H9 (cell line): ENCODE results near the gene MYMK. TPM values are rescaled to one million over a fixed set of nuclear protein-coding genes. Genes with fewer than 3 reads are reported as not detected.

Experiments used
- DNase-seq: peaks from one replicate; pipeline ENCODE4 v3.0.0-alpha.2; 2017
- H2AFZ ChIP-seq: one replicate; pipeline ENCODE4 v1.6.1; 2013; ENCODE audit warnings: mild to moderate bottlenecking, low read length, control low read depth, moderate library complexity
- H2AK5ac ChIP-seq: 2 replicates; pipeline ENCODE4 v1.6.1; 2013; ENCODE audit warnings: low read length, control low read depth, mixed read lengths; ENCODE audit not compliant: insufficient read length
- H2BK120ac ChIP-seq: one replicate; pipeline ENCODE4 v1.6.1; 2013; ENCODE audit warnings: low read depth, mild to moderate bottlenecking, low read length, control low read depth, inconsistent platforms; ENCODE audit not compliant: poor library complexity, severe bottlenecking
- H2BK12ac ChIP-seq: 2 replicates; pipeline ENCODE4 v1.6.1; 2013; ENCODE audit warnings: low read length, control low read depth, mixed read lengths, low read depth; ENCODE audit not compliant: insufficient read length
- H2BK15ac ChIP-seq: 2 replicates; pipeline ENCODE4 v1.6.1; 2013; ENCODE audit warnings: low read depth, low read length, control low read depth
- H2BK20ac ChIP-seq: one replicate; pipeline ENCODE4 v1.6.1; 2013; ENCODE audit warnings: low read depth, mild to moderate bottlenecking, low read length, control low read depth, inconsistent platforms; ENCODE audit not compliant: poor library complexity, severe bottlenecking
- H2BK5ac ChIP-seq: 2 replicates; pipeline ENCODE4 v1.6.1; 2013; ENCODE audit warnings: low read length, control low read depth, mixed read lengths; ENCODE audit not compliant: insufficient read length
- H3K14ac ChIP-seq: 2 replicates; pipeline ENCODE4 v1.6.1; 2013; ENCODE audit warnings: low read length, control low read depth; ENCODE audit not compliant: insufficient read depth
- H3K18ac ChIP-seq: 2 replicates; pipeline ENCODE4 v1.6.1; 2013; ENCODE audit warnings: low read depth, mild to moderate bottlenecking, mixed read lengths, low read length, control low read depth; ENCODE audit not compliant: insufficient read length
- H3K23ac ChIP-seq: 2 replicates; pipeline ENCODE4 v1.6.1; 2013; ENCODE audit warnings: low read length, control low read depth, mixed read lengths, low read depth; ENCODE audit not compliant: insufficient read length
- H3K23me2 ChIP-seq: 2 replicates; pipeline ENCODE4 v1.6.1; 2013; ENCODE audit warnings: low read depth, mild to moderate bottlenecking, mixed read lengths, low read length, control low read depth; ENCODE audit not compliant: insufficient read length, poor library complexity, severe bottlenecking
- H3K27ac ChIP-seq: 2 replicates; pipeline ENCODE4 v1.5.1; 2013; ENCODE audit warnings: low read length, control low read depth, mixed read lengths, low read depth; ENCODE audit not compliant: insufficient read length
- H3K27me3 ChIP-seq: 2 replicates; pipeline ENCODE4 v1.6.1; 2013; ENCODE audit warnings: low read length, control low read depth, inconsistent platforms; ENCODE audit not compliant: insufficient read depth
- H3K4ac ChIP-seq: 2 replicates; pipeline ENCODE4 v1.6.1; 2013; ENCODE audit warnings: low read depth, mild to moderate bottlenecking, control low read depth, inconsistent platforms, low read length, moderate library complexity
- H3K4me1 ChIP-seq: 2 replicates; pipeline ENCODE4 v1.6.1; 2013; ENCODE audit warnings: low read length, control low read depth, inconsistent platforms; ENCODE audit not compliant: insufficient read depth
- H3K4me2 ChIP-seq: 2 replicates; pipeline ENCODE4 v1.6.1; 2013; ENCODE audit warnings: low read length, control low read depth, mixed read lengths; ENCODE audit not compliant: insufficient read length, insufficient read depth
- H3K56ac ChIP-seq: 2 replicates; pipeline ENCODE4 v1.6.1; 2013; ENCODE audit warnings: low read depth, mild to moderate bottlenecking, mixed read lengths, low read length, control low read depth; ENCODE audit not compliant: insufficient read length
- H3K79me1 ChIP-seq: 2 replicates; pipeline ENCODE4 v1.6.1; 2013; ENCODE audit warnings: low read depth, mild to moderate bottlenecking, moderate library complexity, low read length, control low read depth, inconsistent platforms; ENCODE audit not compliant: insufficient read depth, poor library complexity, severe bottlenecking
- H3K79me2 ChIP-seq: 2 replicates; pipeline ENCODE4 v1.6.1; 2013; ENCODE audit warnings: low read length, control low read depth, inconsistent platforms; ENCODE audit not compliant: insufficient read depth
- H3K9ac ChIP-seq: 2 replicates; pipeline ENCODE4 v1.6.1; 2013; ENCODE audit warnings: low read length, control low read depth, mixed read lengths; ENCODE audit not compliant: insufficient read length; ENCODE audit errors: extremely low read depth
- H3K9me3 ChIP-seq: one replicate; pipeline ENCODE4 v1.6.1; 2013; ENCODE audit warnings: low read depth, low read length, inconsistent platforms; ENCODE audit not compliant: control insufficient read depth
- H3T11ph ChIP-seq: one replicate; pipeline ENCODE4 v1.6.1; 2013; ENCODE audit warnings: mild to moderate bottlenecking, low read length, control low read depth, inconsistent platforms
- H4K20me1 ChIP-seq: one replicate; pipeline ENCODE4 v1.6.1; 2013; ENCODE audit not compliant: control insufficient read depth, insufficient read length, insufficient read depth
- H4K5ac ChIP-seq: 2 replicates; pipeline ENCODE4 v1.6.1; 2013; ENCODE audit warnings: low read depth, mild to moderate bottlenecking, mixed read lengths, low read length, control low read depth; ENCODE audit not compliant: insufficient read length
- H4K8ac ChIP-seq: replicated peaks from 2 replicates; pipeline ENCODE4 v1.6.1; 2013; ENCODE audit warnings: low read length, control low read depth, mixed read lengths, low read depth; ENCODE audit not compliant: insufficient read length
- H4K91ac ChIP-seq: 2 replicates; pipeline ENCODE4 v1.6.1; 2013; ENCODE audit warnings: low read depth, mild to moderate bottlenecking, moderate library complexity, mixed read lengths, low read length, control low read depth; ENCODE audit not compliant: insufficient read length
- H3K27ac Mint-ChIP-seq, 3 experiments: 2 replicates in 2 of 3; 3 replicates in 1 of 3; pipeline ENCODE4 v1.8.0; 2020 to 2021; ENCODE audit warnings: mixed read lengths in 3 of 3, mild to moderate bottlenecking in 1 of 3, moderate library complexity in 1 of 3
- H3K27me3 Mint-ChIP-seq: 2 replicates; pipeline ENCODE4 v1.8.0; 2021; ENCODE audit warnings: low read depth, mild to moderate bottlenecking, moderate library complexity, mixed read lengths
- H3K36me3 Mint-ChIP-seq, 3 experiments: 2 replicates in 2 of 3; 3 replicates in 1 of 3; pipeline ENCODE4 v1.8.0; 2020 to 2021; ENCODE audit warnings: low read depth in 3 of 3, mixed read lengths in 3 of 3; ENCODE audit not compliant: insufficient read depth in 1 of 3
- H3K4me1 Mint-ChIP-seq, 2 experiments: 2 replicates each; pipeline ENCODE4 v1.8.0; 2020; ENCODE audit warnings: mixed read lengths in 2 of 2
- H3K4me3 Mint-ChIP-seq, 2 experiments: 2 replicates in 1 of 2; 3 replicates in 1 of 2; pipeline ENCODE4 v1.8.0; 2020 to 2021; ENCODE audit warnings: mild to moderate bottlenecking in 2 of 2, mixed read lengths in 2 of 2, moderate library complexity in 1 of 2
- H3K9me3 Mint-ChIP-seq, 2 experiments: 2 replicates in 1 of 2; 3 replicates in 1 of 2; pipeline ENCODE4 v1.8.0; 2020; ENCODE audit warnings: mild to moderate bottlenecking in 2 of 2, mixed read lengths in 2 of 2, moderate library complexity in 1 of 2
- WGBS: extraction: QIAGEN DNeasy Blood & Tissue Kit; methylation state at CpG from one replicate; pipeline ENCODE4 v1.1.7; 2013; ENCODE audit warnings: missing lambda C conversion rate, low lambda C conversion rate, mixed read lengths; ENCODE audit not compliant: insufficient read length; ENCODE audit errors: extremely low coverage; 5-methylcytosine and 5-hydroxymethylcytosine counted together
- total RNA-seq: library from RNA; stranded (reverse); gene quantifications from 2 replicates; pipeline ENCODE4 v1.2.1, GENCODE V29; 2021
- TF ChIP-seq, protein P1 (sequence below): fragments of 200-600 bp; sonication (generic); conservative IDR thresholded peaks from 3 replicates; pipeline ENCODE4 v1.8.0; 2021; ENCODE audit warnings: antibody characterized with exemption, mild to moderate bottlenecking

Gene MYMK
- total RNA-seq, 1 experiment from 2014 or later, result not detected

DNA sequence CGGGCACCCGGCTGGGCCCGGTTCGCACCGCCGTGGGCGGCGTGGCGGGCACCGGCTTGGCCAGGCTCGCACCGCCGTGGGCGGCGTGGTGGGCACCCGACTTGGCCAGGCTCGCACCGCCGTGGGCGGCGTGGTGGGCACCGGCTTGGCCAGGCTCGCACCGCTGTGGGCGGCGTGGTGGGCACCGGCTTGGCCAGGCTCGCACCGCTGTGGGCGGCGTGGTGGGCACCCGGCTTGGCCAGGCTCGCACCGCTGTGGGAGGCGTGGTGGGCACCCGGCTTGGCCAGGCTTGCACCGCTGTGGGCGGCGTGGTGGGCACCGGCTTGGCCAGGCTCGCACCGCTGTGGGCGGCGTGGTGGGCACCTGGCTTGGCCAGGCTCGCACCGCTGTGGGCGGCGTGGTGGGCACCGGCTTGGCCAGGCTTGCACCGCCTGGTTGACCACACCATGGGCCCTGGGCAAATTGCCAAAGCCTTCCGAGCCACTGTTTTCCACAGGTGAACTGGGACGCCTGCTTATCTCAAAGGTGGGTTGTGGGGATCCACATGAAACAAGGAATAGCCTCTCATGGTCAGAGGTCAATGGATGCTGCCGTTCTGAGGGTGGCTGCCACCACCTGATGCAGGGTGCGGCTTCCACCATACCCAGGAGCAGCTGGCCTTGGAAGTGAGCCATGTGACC lies 38.0 kb upstream of the MYMK start:
- Histone ChIP-seq H3T11ph (no peak overlapping the region), H3K79me1 (no peaks in the 10 kb centered on the region), H2AK5ac (no peak overlapping the region), H3K4me1 (peaks cover 2% of the 10 kb centered on the region; the same call in 1 of the 2 replicates), H4K20me1 (no peaks in the 10 kb centered on the region), H2BK120ac (no peak overlapping the region), H2BK20ac (no peak overlapping the region), H3K18ac (no peak overlapping the region), H3K27ac (no peak overlapping the region), H3K23me2 (no peaks in the 10 kb centered on the region), H2AFZ (no peak overlapping the region), H3K4me2 (no peak overlapping the region), H3K9me3 (no peaks in the 10 kb centered on the region), H3K14ac (no peak overlapping the region), H3K79me2 (no peaks in the 10 kb centered on the region), H3K56ac (no peak overlapping the region), H3K9ac (no peak overlapping the region), H3K27me3 (no peaks in the 10 kb centered on the region), H2BK12ac (no peak overlapping the region), H3K23ac (no peak overlapping the region), H2BK5ac (no peak overlapping the region), H4K91ac (no peak overlapping the region), H3K4ac (no peak overlapping the region), H4K8ac (no peak overlapping the region), H4K5ac (no peak overlapping the region), H2BK15ac (no peak overlapping the region)
- TF ChIP-seq, protein P1, sequence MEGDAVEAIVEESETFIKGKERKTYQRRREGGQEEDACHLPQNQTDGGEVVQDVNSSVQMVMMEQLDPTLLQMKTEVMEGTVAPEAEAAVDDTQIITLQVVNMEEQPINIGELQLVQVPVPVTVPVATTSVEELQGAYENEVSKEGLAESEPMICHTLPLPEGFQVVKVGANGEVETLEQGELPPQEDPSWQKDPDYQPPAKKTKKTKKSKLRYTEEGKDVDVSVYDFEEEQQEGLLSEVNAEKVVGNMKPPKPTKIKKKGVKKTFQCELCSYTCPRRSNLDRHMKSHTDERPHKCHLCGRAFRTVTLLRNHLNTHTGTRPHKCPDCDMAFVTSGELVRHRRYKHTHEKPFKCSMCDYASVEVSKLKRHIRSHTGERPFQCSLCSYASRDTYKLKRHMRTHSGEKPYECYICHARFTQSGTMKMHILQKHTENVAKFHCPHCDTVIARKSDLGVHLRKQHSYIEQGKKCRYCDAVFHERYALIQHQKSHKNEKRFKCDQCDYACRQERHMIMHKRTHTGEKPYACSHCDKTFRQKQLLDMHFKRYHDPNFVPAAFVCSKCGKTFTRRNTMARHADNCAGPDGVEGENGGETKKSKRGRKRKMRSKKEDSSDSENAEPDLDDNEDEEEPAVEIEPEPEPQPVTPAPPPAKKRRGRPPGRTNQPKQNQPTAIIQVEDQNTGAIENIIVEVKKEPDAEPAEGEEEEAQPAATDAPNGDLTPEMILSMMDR, result no peak
- Mint-ChIP-seq H3K36me3 (peaks cover 0 to 3% (median 0%) of the 10 kb centered on the region in 3 experiments; a peak in 2 of 7 replicates), H3K9me3 (no peaks in the 10 kb centered on the region), H3K27me3 (peaks cover 13% of the 10 kb centered on the region), H3K27ac (peak overlapping the region in 2 of 3 experiments; percentile 36 to 85; a peak in 2 of 7 replicates), H3K4me1 (peaks cover 24 to 36% of the 10 kb centered on the region in 2 experiments), H3K4me3 (no peak overlapping the region; a peak in 1 of 5 replicates)
- WGBS, result no CpG with 5 or more reads among the region's 54 CpGs
- no peak for DNase-seq
